Pulmonary artery endothelial cell (primary cell): ENCODE results near the gene NDUFB10. TPM values are rescaled to one million over a fixed set of nuclear protein-coding genes. Genes with fewer than 3 reads are reported as not detected.
"Not testable (repeated sequence)": the region's sequence is repeated elsewhere in the genome, so short reads cannot be mapped to it uniquely, and the experiment has no call there.

Experiments used
- DNase-seq: peaks from one replicate; pipeline ENCODE4 v3.0.0-alpha.2; 2011; ENCODE audit warnings: low read depth, low spot score
- total RNA-seq: library from RNA; depleted of rRNA; stranded (reverse); fragments of >200 nt; gene quantifications from 2 replicates; pipeline ENCODE4 v1.2.3, GENCODE V29; 2014

NDUFB10 gene
- 169 and 200 TPM in 2 replicates for total RNA-seq

DNA sequence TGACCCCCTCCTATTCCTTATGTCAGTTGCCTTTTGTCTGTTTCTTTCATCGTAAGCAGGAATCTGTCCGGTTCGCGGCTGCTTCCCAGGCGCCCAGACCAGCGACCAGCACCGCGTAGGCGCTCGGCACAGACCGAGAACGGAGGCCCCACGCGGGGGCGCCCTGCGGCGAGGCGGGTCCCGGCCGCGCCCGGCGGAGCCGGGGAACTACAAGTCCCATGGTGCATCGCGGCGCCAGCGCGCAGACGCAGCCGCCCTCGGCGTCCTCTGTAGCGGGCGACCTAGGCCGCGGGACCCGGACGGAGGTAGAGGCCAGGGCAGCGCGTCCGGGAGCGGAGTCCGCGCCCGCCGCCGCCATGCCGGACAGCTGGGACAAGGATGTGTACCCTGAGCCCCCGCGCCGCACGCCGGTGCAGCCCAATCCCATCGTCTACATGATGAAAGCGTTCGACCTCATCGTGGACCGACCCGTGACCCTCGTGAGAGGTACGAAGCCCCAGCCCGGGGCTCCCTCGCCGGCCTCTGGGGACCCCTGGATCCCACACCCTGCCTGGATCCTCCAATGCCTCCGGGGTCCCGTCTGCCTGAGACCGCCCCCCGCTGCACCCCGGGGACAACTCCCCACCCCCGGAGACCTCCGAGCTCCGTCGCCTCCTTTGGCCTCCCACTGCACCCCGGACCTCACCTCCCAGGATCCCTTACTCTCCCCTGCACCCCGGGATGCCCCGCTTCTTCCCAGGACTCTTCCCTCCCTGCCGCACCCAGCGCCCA, at the start of gene NDUFB10:
NDUFB10 (plus strand) TSS at position 270 of the 771 bp plus-strand sequence; CDS start at position 357, 87 bp downstream.
- DNase-seq, result no peak

GRCh38 chr16:1909561-1910231, 49.6 kb upstream of the NDUFB10 start:
- DNase-seq, result no peak

DNA sequence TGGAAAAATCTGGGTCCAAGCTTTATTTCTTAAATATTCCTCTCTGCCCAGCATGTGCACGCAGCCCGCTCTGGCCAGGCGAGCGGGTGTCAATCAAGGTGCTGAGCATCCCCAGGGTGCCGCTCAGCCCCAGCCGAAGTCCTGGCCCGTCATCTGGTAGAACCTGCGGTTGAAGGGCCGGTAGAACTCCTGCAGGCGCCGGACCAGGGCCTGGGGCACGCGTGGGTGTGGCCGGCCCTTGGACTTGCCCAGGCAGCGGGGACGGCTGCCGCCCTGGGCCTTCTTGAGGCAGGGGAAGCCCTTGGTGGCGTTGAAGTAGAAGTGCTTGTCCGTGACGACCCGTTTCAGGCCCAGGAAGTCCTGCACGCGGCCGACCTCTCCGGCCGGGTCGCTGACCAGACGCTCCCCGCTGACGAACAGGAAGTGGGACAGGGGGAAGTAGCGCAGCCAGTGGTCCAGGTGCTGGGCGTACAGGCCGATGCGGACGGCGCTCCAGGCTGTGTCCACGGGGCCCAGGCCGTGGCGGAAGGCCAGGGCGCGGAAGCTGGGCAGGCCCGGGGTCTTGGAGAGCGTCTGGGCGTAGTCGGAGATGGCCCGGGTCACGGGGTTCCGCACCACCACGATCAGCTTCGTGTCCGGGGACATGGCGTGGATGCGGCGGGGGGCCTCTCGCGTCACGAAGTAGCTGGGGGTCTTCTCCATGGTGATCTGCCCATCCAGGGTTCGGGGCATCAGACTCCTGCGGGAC, 47.7 kb upstream of the NDUFB10 start:
- DNase-seq, result no peak

- DNase-seq, result no peak
These were observed 47.2 kb upstream of the NDUFB10 start for GRCh38 chr16:1912215-1912543.

- no peak for DNase-seq
These were observed 45.8 kb upstream of the NDUFB10 start for GRCh38 chr16:1913327-1914083.

- DNase-seq, result no peak
These were observed 45.2 kb upstream of the NDUFB10 start for GRCh38 chr16:1914084-1914608.

DNA sequence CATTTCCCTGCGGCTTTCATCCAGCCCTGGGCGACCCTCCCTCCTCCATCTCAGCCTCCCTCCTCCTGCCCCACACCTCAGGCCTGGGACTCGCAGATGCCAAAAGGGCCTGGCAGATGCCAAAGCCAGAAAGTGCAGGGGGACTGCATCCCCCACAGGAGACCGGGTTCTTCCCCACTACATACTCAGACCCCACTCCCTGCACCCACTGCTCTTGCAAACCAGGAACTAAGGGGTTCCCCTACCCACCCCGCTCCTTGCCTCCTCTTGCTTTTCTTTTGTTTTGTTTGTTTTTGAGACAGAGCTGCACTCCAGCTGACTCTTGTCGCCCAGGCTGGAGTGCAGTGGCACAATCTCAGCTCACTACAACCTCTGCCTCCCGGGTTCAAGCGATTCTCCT, 44.4 kb upstream of the NDUFB10 start:
- no peak for DNase-seq

DNA sequence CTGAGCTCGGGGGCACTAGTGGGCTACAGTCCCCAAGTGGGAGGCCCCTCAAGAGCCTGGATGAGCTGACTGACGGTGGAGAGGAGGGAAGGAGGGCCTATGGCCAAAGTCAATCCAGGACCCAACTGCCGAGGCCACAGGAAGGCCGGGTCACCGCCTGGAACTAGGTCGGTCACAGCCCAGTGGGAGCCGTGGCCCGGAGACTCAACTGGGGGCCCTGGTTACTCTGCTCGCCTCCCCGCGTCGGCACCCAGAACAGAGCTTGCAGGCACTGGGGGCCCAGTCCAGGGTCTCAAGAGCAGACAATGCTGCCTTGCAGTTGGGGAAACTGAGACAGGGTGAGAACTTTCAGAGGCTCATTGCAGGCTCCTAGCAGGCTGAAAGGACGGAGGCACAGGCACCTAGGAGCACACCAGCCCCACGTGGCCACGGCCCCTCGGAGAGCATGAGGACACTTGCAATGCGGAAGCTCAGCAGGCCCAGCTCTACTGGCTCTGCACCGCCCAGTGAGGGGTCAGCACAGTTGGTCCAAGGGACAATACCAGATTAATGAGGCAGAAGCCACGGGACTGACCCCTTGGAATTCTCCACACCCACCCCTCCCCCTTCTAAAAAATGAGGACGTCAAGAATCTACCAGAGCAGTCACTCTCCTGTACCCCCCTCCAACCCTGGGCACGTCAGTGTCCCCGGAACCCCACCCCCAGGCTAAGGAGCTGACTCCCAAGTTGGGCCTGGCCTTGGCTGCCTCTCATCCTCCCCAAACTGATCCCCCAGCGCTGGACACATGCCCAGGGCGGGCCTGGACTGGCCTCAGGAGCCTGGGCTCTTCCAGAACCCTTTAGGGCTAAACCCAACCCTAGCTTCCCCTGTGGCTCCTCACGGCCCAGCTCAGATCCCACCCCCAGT, 43.4 kb upstream of the NDUFB10 start:
- DNase-seq, result no peak

DNA sequence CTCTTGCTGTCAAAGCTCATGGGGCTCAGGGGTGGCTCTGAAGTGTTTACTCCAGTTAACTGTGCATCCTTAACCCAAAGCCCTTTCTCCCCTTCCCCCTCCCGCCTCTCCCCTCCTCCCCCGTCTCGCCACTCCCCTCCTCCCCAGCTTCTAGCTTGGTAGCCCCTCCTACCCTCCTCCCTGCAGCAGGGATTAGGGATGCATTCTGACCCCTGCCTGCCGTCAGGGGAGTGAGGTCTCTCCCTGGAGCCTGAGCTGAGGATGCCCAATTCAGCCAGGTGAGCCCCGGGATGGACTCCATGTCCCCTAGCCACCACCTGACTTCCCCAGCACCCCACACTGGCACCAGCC, 42.7 kb upstream of the NDUFB10 start:
- no peak for DNase-seq

- DNase-seq, result no peak
These were observed 42.2 kb upstream of the NDUFB10 start for GRCh38 chr16:1917056-1917664.

DNA sequence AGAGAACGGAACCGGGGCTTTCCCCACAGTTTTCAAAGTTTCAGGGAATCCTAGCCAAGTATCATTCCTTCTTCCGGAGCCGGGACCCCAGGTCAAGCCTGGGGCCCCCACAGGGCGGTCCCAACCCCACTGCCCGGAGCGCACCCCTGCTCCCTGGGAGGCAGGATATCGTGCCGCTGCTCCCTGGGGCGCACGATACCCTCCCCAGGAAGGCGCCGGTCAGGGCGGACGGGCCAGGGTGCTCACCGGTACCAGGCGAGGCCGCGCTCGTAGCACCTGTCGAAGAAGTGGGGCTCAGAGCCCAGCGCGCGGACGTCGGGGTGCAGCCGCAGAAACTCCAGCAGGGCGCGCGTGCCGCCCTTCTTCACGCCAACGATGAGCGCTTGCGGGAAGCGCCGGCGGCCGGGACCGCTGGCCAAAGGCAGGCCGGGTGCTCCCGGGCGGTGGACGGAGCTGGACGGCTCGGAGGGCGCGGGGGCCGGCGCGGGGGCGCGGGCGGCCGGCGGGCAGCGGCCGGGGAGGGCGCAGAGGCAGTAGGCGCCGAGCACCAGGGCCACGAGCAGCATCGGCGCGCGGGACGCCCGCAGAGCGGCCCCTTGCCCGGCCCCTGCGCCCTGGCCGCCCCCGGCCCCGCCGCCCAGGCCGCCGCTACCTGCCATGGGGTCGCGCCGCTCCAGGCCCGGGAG, 41.5 kb upstream of the NDUFB10 start:
- DNase-seq, result no peak

DNA sequence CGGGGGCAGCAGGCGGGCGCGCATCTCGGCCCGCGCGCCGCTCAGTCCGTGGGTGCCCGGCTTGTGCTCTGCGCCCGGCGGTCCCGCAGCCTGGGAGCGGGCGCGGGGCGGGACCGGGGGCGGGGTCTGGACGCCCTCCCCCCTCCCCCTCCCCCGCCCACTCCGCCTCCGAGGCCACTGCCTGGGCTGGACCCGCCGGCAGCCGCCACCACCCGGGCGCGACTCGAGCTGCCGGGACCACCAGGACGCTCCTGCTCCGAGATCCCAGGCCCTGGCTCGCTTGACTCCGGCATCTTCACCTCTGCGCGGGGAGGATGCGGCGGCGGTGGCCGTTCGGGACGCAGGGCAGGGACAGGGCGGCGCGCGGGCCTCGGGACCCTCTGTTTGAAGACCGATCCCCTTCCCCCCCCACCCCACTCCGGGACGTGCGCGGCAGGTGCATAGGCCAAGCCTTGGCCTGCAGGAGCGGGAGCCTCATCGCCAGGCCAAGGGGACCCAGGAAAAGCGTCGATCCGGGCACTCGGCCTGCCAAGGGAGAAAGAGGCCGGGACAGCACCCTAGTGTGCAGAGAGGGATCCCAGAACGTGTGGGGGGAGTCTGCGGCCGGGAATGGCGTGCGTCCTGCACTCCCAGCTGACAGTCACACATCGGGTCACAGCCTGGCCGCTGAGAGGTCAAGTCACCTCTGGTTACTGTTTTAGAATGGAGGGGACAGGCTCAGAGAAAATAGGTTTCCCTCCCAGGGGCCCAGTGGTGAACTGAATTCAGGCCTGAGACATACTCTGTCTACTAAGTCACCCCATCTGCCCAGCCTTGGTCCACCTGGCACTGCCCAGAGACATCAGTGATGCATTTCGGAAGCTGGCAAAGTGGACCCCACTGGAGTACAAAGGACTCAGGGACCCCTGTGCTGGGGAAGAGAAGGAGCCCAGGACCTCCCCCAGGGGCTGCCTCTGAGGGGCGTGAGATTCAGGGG, 40.7 kb upstream of the NDUFB10 start, which contains the start of gene HS3ST6:
HS3ST6 (minus strand) TSS at position 65 of the 976 bp plus-strand sequence. CDS start 92 bp downstream, outside the sequence.
- DNase-seq, result no peak

- no peak for DNase-seq
These were observed 39.9 kb upstream of the NDUFB10 start for GRCh38 chr16:1919327-1919998.

- DNase-seq, result not testable (repeated sequence)
These were observed 39.2 kb upstream of the NDUFB10 start for GRCh38 chr16:1920122-1920521.

DNA sequence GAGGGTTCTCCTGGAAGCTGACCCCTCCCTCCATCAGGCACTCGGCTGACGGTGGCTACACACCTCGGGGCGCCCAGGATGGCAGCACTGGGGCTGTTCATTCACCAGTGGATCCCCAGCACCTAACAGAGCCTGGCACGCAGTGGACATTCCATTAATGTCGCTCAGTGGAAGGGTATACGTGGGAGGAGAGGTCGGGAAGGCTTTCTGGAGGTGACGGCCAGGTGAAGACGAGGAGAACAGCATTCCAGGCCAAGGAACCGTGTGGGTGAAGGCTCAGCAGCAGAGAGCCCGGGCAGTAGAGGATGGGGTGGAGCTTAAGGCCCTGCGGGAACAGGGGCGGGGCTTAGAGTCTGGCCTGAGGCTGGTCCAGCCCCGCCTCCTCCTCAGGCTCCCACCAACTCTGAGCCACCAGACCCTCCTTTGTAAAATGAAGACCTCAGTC, 38.6 kb upstream of the NDUFB10 start:
- no peak for DNase-seq

DNA sequence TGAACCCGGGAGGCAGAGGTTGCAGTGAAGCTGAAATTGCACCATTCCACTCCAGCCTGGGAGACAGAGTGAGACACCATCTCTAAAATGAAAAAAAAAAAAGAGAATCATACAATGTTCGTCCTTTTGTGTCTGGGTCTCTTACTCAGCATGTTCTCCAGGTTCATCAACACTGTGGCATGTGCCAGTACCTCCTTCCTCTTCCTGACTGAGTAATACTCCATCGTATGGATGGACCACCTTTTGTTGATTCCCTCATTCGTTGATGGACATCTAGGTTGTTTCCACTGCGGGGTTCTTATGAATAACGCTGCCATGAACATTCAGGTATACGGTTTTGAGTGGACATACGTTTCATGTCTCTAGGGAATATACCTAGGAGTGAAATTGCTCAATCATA, 37.0 kb upstream of the NDUFB10 start:
- DNase-seq, result no peak

DNA sequence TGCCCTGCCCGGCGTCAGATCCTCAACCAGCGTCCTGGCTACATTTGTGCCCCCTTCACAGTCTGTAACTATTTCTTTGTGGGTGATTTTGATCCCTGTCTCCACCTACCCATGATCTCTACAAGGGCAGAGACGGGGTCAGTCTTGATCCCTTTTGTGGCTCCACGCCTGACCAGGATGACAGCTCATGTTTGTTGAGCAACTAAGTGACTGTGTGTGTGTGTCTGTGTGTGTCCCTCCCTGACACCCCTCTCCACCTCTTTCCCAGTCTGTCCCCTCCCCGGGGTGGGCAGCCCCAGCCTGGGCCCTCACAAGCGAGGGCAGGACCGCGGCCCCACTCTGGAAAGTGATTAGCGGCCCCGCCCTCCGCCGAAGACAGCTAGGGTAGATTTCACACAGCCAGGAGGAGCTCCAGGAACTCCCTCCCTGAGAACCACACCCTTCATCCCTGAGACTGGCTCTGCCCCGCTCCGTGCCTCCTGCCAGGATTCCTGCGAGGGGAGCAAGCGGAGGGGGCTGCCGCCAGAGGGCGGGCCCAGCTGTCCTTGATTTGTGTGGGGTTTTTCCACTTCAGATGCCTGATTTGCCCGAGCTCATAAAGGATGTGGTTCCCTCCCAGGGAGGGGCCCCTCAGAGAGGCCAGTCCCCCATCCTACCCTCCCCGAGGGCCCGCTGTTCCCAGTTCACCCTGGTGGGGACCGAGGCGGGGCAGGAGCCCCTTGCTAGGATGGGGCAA, 35.9 kb upstream of the NDUFB10 start:
- DNase-seq, result no peak
